Measurements from ENCODE around the gene HABP2.

GRCh38 chr10:113522460-113522859, 30.4 kb upstream of the HABP2 start:
- TF ChIP-seq CTCF (IDR thresholded peaks at IDR 0.05; ENCODE audit: insufficient read depth, low read length, poor library complexity, severe bottlenecking) = no peak
- no peak for TF ChIP-seq EZH2phosphoT487 (conservative IDR thresholded peaks at IDR 0.05; ENCODE audit: low read length)
